Activated T-cell treated with anti-CD3 and anti-CD28 coated beads, Interleukin-2, amount 50 U/mL, for 1 hour (primary cell): ENCODE data around the gene TMEM184B.
A peak's percentile ranks its signal among the peaks of the same experiment; 100 is the strongest.

Source experiments
- DNase-seq: peaks from one replicate; pipeline ENCODE4 v3.0.0-alpha.2; 2020

Gene TMEM184B

GRCh38 chr22:38305471-38306448 lies 33.0 kb upstream of the TMEM184B start:
- peak; percentile 45 for DNase-seq

- no peak for DNase-seq
Observed at GRCh38 chr22:38304526-38304925, 31.7 kb upstream of the TMEM184B start.

- no peak for DNase-seq
Observed at GRCh38 chr22:38303974-38304373, 31.2 kb upstream of the TMEM184B start.

GRCh38 chr22:38302906-38303305 lies 30.1 kb upstream of the TMEM184B start:
- no peak for DNase-seq

- no peak for DNase-seq
Observed at GRCh38 chr22:38300946-38301345, 28.1 kb upstream of the TMEM184B start.

GRCh38 chr22:38300197-38300945 lies 27.6 kb upstream of the TMEM184B start:
- DNase-seq, result no peak

GRCh38 chr22:38299770-38300102 lies 26.9 kb upstream of the TMEM184B start:
- DNase-seq, result no peak

- DNase-seq, result peak; percentile 61
Observed at GRCh38 chr22:38298312-38299005, 25.6 kb upstream of the TMEM184B start.

GRCh38 chr22:38296372-38296771 lies 23.6 kb upstream of the TMEM184B start:
- DNase-seq, result no peak

- no peak for DNase-seq
Observed at GRCh38 chr22:38295863-38296262, 23.1 kb upstream of the TMEM184B start.

GRCh38 chr22:38295339-38295738 lies 22.5 kb upstream of the TMEM184B start:
- no peak for DNase-seq

GRCh38 chr22:38294193-38294592 lies 21.4 kb upstream of the TMEM184B start:
- no peak for DNase-seq

GRCh38 chr22:38292694-38293093 lies 19.9 kb upstream of the TMEM184B start:
- DNase-seq, result no peak

- DNase-seq, result no peak
Observed at GRCh38 chr22:38291201-38291777, 18.5 kb upstream of the TMEM184B start.

- DNase-seq, result no peak
Observed at GRCh38 chr22:38290347-38290746, 17.5 kb upstream of the TMEM184B start.

- no peak for DNase-seq
Observed at GRCh38 chr22:38289583-38290082, 16.8 kb upstream of the TMEM184B start.

GRCh38 chr22:38286915-38287669 lies 14.3 kb upstream of the TMEM184B start:
- no peak for DNase-seq

- DNase-seq, result no peak
Observed at GRCh38 chr22:38285018-38285417, 12.2 kb upstream of the TMEM184B start.

GRCh38 chr22:38284042-38284402 lies 11.2 kb upstream of the TMEM184B start:
- DNase-seq, result no peak

GRCh38 chr22:38282397-38282796 lies 9.6 kb upstream of the TMEM184B start:
- no peak for DNase-seq

GRCh38 chr22:38276166-38276565 lies 3.4 kb upstream of the TMEM184B start:
- DNase-seq, result no peak
